GM23248 (cell line): Measurements from ENCODE around the gene ATIC. TPM values are rescaled to one million over a fixed set of nuclear protein-coding genes. Genes with fewer than 3 reads are reported as not detected.

ENCODE experiments used
- DNase-seq: peaks from one replicate; pipeline ENCODE4 v3.0.0-alpha.2; 2015
- H2AFZ ChIP-seq: fragments of 200-600 bp; sonication (generic); 2 replicates; pipeline ENCODE4 v1.6.1; 2016; ENCODE audit warnings: antibody characterized with exemption
- H3F3A ChIP-seq: fragments of 200-600 bp; sonication (generic); 2 replicates; pipeline ENCODE4 v1.6.1; 2016; ENCODE audit warnings: mild to moderate bottlenecking, antibody characterized with exemption, mixed run types; ENCODE audit not compliant: insufficient read depth
- H3K27ac ChIP-seq: fragments of 200-600 bp; sonication (generic); 2 replicates; pipeline ENCODE4 v1.5.1; 2016; ENCODE audit warnings: mild to moderate bottlenecking
- H3K27me3 ChIP-seq: fragments of 200-600 bp; sonication (generic); replicated peaks from 2 replicates; pipeline ENCODE4 v1.6.1; 2016; ENCODE audit warnings: mild to moderate bottlenecking; ENCODE audit not compliant: insufficient read depth
- H3K36me3 ChIP-seq: fragments of 200-600 bp; sonication (generic); 2 replicates; pipeline ENCODE4 v1.6.1; 2016; ENCODE audit warnings: low read depth, mild to moderate bottlenecking
- H3K4me1 ChIP-seq: fragments of 200-600 bp; sonication (generic); 2 replicates; pipeline ENCODE4 v1.6.1; 2016; ENCODE audit warnings: mild to moderate bottlenecking; ENCODE audit not compliant: insufficient read depth
- H3K4me2 ChIP-seq: fragments of 200-600 bp; sonication (generic); one replicate; pipeline ENCODE4 v1.6.1; 2016; ENCODE audit warnings: mild to moderate bottlenecking; ENCODE audit not compliant: unreplicated experiment
- H3K4me3 ChIP-seq: fragments of 200-600 bp; sonication (generic); 2 replicates; pipeline ENCODE4 v1.5.1; 2016; ENCODE audit warnings: mild to moderate bottlenecking
- H3K79me2 ChIP-seq: fragments of 200-600 bp; sonication (generic); 2 replicates; pipeline ENCODE4 v1.6.1; 2016; ENCODE audit warnings: mild to moderate bottlenecking; ENCODE audit not compliant: insufficient read depth
- H3K9ac ChIP-seq: fragments of 200-600 bp; sonication (generic); 2 replicates; pipeline ENCODE4 v1.6.1; 2016; ENCODE audit warnings: mild to moderate bottlenecking
- H3K9me2 ChIP-seq: fragments of 200-600 bp; sonication (generic); 2 replicates; pipeline ENCODE4 v1.6.1; 2016; ENCODE audit warnings: mixed run types, mild to moderate bottlenecking, moderate library complexity; ENCODE audit not compliant: insufficient read depth
- H3K9me3 ChIP-seq: fragments of 200-600 bp; sonication (generic); one replicate; pipeline ENCODE4 v1.6.1; 2017; ENCODE audit warnings: low read depth
- H4K20me1 ChIP-seq: fragments of 200-600 bp; sonication (generic); 2 replicates; pipeline ENCODE4 v1.6.0; 2016; ENCODE audit not compliant: insufficient read depth
- EZH2 ChIP-seq: fragments of 200-600 bp; sonication (generic); IDR thresholded peaks from 2 replicates; pipeline ENCODE4 v1.6.1; 2018; ENCODE audit warnings: antibody characterized with exemption, mild to moderate bottlenecking; ENCODE audit not compliant: insufficient read depth, poor library complexity, severe bottlenecking
- EZH2phosphoT487 ChIP-seq: fragments of 200-600 bp; sonication (generic); IDR thresholded peaks from 2 replicates; pipeline ENCODE4 v1.6.1; 2018; ENCODE audit warnings: antibody characterized with exemption, moderate library complexity, mild to moderate bottlenecking, low read depth; ENCODE audit not compliant: insufficient read depth
- WGBS, 2 experiments: methylation state at CpG; one replicate each; pipeline ENCODE4 v1.1.6; 2015 to 2017; ENCODE audit warnings: low lambda C conversion rate in 2 of 2, low coverage in 1 of 2; ENCODE audit errors: missing lambda C conversion rate in 2 of 2; 5-methylcytosine and 5-hydroxymethylcytosine counted together
- in situ Hi-C: fragments of 300-500 bp; cut with MboI; formaldehyde crosslinking; loops from 2 replicates; pipeline ENCODE4 v1.15.0; 2020
- polyA plus RNA-seq: library from polyadenylated mRNA; unstranded; fragments of >200 nt; fragmentation: Nextera tagmentation; extraction: Ambion mirVana; gene quantifications from 2 replicates; pipeline ENCODE4 v1.2.1, GENCODE V29; 2016
- total RNA-seq: library from RNA; depleted of rRNA; stranded (reverse); fragments of >200 nt; shearing (Covaris generic); gene quantifications from 2 replicates; pipeline ENCODE4 v1.2.3, GENCODE V29; 2014

The ATIC gene
- total and polyA plus RNA-seq, 2 experiments from 2014 or later: 9.4 to 68.7 TPM

DNA sequence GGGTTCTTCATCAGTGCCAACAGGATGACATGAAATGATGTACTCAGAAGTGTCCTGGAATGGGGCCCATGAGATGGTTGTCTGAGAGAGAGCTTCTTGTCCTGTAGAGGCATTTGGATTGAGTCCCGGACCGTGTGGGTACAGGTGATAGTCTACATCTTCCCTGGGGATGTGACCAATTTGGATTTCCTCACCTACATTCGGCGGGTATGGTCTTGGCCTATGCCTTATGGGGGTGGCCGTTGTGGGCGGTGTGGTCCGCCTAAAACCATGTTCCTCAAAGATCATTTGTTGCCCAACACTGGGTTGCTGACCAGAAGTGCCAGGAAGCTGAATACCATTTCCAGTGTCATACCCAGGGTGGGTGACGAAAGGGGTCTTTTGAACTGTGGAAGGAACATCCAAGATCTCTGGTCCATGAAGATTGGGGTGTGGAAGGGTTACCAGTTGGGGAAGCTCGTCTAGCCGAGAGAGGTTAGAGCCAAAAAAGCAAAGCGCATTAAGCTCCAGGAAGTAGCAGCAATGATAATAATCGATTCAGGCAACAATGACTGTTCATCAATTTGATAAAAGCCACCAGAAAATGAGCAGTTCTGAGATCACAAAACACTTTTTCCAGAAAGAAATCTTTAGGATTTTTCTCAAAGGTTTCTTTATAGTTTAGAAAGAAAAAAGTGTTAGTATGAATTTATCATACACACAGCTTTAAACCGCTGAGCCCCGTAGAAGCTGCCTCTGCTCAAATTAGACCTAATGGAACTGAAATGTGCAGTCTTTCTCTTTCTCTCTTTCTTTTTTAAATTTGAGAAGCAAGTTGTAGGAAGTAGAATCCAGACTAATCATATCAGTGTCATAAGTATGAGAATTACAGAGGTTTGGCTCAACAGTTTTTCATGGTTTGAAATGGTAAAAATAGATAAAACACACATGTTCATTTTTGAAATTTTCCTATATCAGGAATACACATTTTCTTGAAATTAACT lies 60.3 kb downstream of the ATIC start:
- peak; percentile 53 for DNase-seq
- no peak for TF ChIP-seq EZH2phosphoT487
- TF ChIP-seq EZH2: no peak
- Histone ChIP-seq H3K9me3 (no peaks in the 10 kb centered on the region), H3K4me3 (no peak overlapping the region), H4K20me1 (peaks cover 27% of the 10 kb centered on the region), H3K27me3 (no peaks in the 10 kb centered on the region), H3K36me3 (peaks cover 98% of the 10 kb centered on the region), H3K79me2 (no peaks in the 10 kb centered on the region), H3K4me1 (peaks cover 19% of the 10 kb centered on the region; the same call in 1 of the 2 replicates), H2AFZ (no peak overlapping the region), H3K4me2 (no peak overlapping the region), H3K27ac (peak overlapping the region; percentile 70), H3F3A (peaks cover 99% of the 10 kb centered on the region), H3K9me2 (no peaks in the 10 kb centered on the region), H3K9ac (peak overlapping the region; percentile 26)
- 82 to 84% methylated on average over 14 of the region's 14 CpGs for WGBS, 2 experiments
- in situ Hi-C loops: no loop called here

DNA sequence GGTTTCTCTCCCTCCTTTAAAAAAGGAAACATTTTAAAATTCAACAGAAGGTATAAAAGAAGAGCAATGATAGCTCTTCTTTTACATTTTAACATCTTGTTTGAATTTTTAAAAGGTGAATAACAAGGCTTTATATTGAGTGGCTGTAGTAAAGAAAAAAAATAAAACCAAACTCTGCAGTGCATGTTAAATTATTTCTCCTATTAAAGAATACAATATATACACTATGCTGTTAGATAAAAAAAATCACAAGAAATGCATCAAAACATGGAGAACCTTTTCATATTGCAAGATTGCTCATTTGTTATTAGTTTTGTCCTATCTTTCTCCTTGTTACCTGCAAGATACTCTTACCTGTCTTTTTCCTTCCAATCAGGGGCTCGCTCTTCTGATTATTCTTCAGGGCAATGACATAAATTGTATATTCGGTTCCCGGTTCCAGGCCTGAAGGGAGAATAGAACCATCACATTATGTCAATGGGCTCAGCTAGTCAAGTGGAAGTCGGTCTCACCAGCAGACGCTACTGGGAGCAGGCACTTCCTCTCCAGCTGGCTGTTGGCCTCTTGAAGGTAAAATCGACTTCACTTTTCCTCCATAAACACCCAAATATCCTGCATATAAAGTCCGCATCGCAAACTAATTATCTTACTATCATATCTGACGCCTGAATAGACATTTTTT lies 61.2 kb downstream of the ATIC start:
- no peak overlapping the region for H3K4me2 ChIP-seq
- H3K9me2 ChIP-seq: no peaks in the 10 kb centered on the region
- H3K4me3 ChIP-seq: no peak overlapping the region
- WGBS, 2 experiments: 88 to 89% methylated on average over 9 of the region's 9 CpGs
- H3K79me2 ChIP-seq: no peaks in the 10 kb centered on the region
- no peak for DNase-seq
- H3F3A ChIP-seq: peaks cover 99% of the 10 kb centered on the region
- no peaks in the 10 kb centered on the region for H3K9me3 ChIP-seq
- H3K27ac ChIP-seq: peak overlapping the region; percentile 70
- peaks cover 97% of the 10 kb centered on the region for H3K36me3 ChIP-seq
- H4K20me1 ChIP-seq: peaks cover 23% of the 10 kb centered on the region
- peaks cover 14% of the 10 kb centered on the region; the same call in 1 of the 2 replicates for H3K4me1 ChIP-seq
- TF ChIP-seq EZH2 (no peak), EZH2phosphoT487 (0 out of 2 replicates have a peak, but pooled peaks have one; percentile 49)
- in situ Hi-C loops: no loop called here
- no peak overlapping the region for H2AFZ ChIP-seq
- no peaks in the 10 kb centered on the region for H3K27me3 ChIP-seq
- H3K9ac ChIP-seq: peak overlapping the region; percentile 26

DNA sequence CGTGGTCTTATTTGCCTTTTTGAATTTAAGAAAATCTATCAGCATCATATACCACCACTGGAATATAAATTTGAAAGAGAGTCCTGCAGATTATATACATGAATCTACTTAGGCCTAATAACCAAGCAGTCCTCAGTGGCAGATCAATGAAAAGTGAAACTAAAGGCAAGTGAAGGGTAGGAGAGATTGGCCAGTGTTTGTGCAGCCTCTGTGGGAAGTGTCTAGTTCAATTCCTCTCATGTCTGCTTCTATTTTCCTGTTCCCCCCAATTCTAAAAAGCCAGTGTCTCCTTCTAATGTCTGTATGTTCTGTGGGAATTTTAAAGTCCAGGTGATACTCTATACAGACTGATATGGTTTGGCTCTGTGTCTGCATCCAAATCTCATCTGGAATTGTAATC lies 62.1 kb downstream of the ATIC start:
- Histone ChIP-seq H3F3A (peaks cover 99% of the 10 kb centered on the region), H4K20me1 (peaks cover 19% of the 10 kb centered on the region), H2AFZ (no peak overlapping the region), H3K27ac (peak overlapping the region; percentile 70), H3K9me2 (no peaks in the 10 kb centered on the region), H3K4me1 (peaks cover 10% of the 10 kb centered on the region; the same call in 1 of the 2 replicates), H3K27me3 (no peaks in the 10 kb centered on the region), H3K4me3 (no peak overlapping the region), H3K9ac (peak overlapping the region; percentile 11), H3K79me2 (no peaks in the 10 kb centered on the region), H3K9me3 (no peaks in the 10 kb centered on the region), H3K4me2 (no peak overlapping the region), H3K36me3 (peaks cover 97% of the 10 kb centered on the region)
- in situ Hi-C loops: no loop called here
- WGBS, 2 experiments: 48 to 60% methylated on average over 1 of the region's 1 CpG
- no peak for TF ChIP-seq EZH2
- TF ChIP-seq EZH2phosphoT487: no peak
- DNase-seq: no peak
